Hepatocyte (in vitro differentiated cells): Measurements from ENCODE around the gene SHROOM3. TPM values are rescaled to one million over a fixed set of nuclear protein-coding genes. Genes with fewer than 3 reads are reported as not detected.

Experiments used
- DNase-seq: peaks from one replicate; pipeline ENCODE4 v3.0.0-alpha.2; 2016; ENCODE audit warnings: low spot score
- H2AFZ ChIP-seq: fragments of 200-600 bp; sonication (generic); 2 replicates; pipeline ENCODE4 v1.6.0; 2016; ENCODE audit warnings: antibody characterized with exemption, mild to moderate bottlenecking
- H3K27ac ChIP-seq: fragments of 200-600 bp; sonication (generic); 2 replicates; pipeline ENCODE4 v1.5.1; 2016; ENCODE audit warnings: mild to moderate bottlenecking
- H3K27me3 ChIP-seq: fragments of 200-600 bp; sonication (generic); 2 replicates; pipeline ENCODE4 v1.6.1; 2016
- H3K36me3 ChIP-seq: fragments of 200-600 bp; sonication (generic); replicated peaks from 2 replicates; pipeline ENCODE4 v1.5.1; 2016; ENCODE audit warnings: low read depth; ENCODE audit not compliant: insufficient read depth
- H3K4me1 ChIP-seq: fragments of 200-600 bp; sonication (generic); 2 replicates; pipeline ENCODE4 v1.5.1; 2016; ENCODE audit warnings: mild to moderate bottlenecking, moderate library complexity; ENCODE audit not compliant: insufficient read depth
- H3K4me2 ChIP-seq: fragments of 200-600 bp; sonication (generic); 2 replicates; pipeline ENCODE4 v1.6.0; 2016
- H3K4me3 ChIP-seq: fragments of 200-600 bp; sonication (generic); 2 replicates; pipeline ENCODE4 v1.5.1; 2016; ENCODE audit warnings: mild to moderate bottlenecking
- H3K79me2 ChIP-seq: fragments of 200-600 bp; sonication (generic); 2 replicates; pipeline ENCODE4 v1.6.0; 2017; ENCODE audit warnings: mild to moderate bottlenecking
- H3K9me2 ChIP-seq: fragments of 200-600 bp; sonication (generic); replicated peaks from 2 replicates; pipeline ENCODE4 v1.6.0; 2017; ENCODE audit warnings: mild to moderate bottlenecking; ENCODE audit not compliant: insufficient read depth
- H3K9me3 ChIP-seq: fragments of 200-600 bp; sonication (generic); 2 replicates; pipeline ENCODE4 v1.5.1; 2016; ENCODE audit warnings: low read depth, mild to moderate bottlenecking
- H4K20me1 ChIP-seq: fragments of 200-600 bp; sonication (generic); 2 replicates; pipeline ENCODE4 v1.6.0; 2016; ENCODE audit warnings: mild to moderate bottlenecking; ENCODE audit not compliant: insufficient read depth, poor library complexity, severe bottlenecking
- EZH2 ChIP-seq: fragments of 200-600 bp; sonication (generic); IDR thresholded peaks from 2 replicates; pipeline ENCODE4 v1.6.1; 2016; ENCODE audit warnings: antibody characterized with exemption, mild to moderate bottlenecking, borderline replicate concordance
- EZH2phosphoT487 ChIP-seq: fragments of 200-600 bp; sonication (generic); IDR thresholded peaks from one replicate; pipeline ENCODE4 v1.6.1; 2018; ENCODE audit warnings: antibody characterized with exemption, mild to moderate bottlenecking, low read depth, moderate library complexity; ENCODE audit not compliant: unreplicated experiment, severe bottlenecking
- WGBS: methylation state at CpG from one replicate; pipeline ENCODE4 v1.1.6; 2016; ENCODE audit warnings: low lambda C conversion rate; ENCODE audit errors: missing lambda C conversion rate; 5-methylcytosine and 5-hydroxymethylcytosine counted together
- polyA plus RNA-seq: library from polyadenylated mRNA; unstranded; fragments of >200 nt; fragmentation: Nextera tagmentation; extraction: Ambion mirVana; gene quantifications from 2 replicates; pipeline ENCODE4 v1.2.1, GENCODE V29; 2016
- total RNA-seq: library from RNA; depleted of rRNA; stranded (reverse); fragments of >200 nt; gene quantifications from 2 replicates; pipeline ENCODE4 v1.2.3, GENCODE V29; 2014
- TF ChIP-seq, protein P1 (sequence below): fragments of 200-600 bp; sonication (generic); IDR thresholded peaks from 2 replicates; pipeline ENCODE4 v1.5.1; 2016; ENCODE audit warnings: antibody characterized with exemption, mild to moderate bottlenecking; ENCODE audit not compliant: poor library complexity

SHROOM3 gene
- total and polyA plus RNA-seq, 2 experiments from 2014 or later, result 35.0 to 63.1 TPM

DNA sequence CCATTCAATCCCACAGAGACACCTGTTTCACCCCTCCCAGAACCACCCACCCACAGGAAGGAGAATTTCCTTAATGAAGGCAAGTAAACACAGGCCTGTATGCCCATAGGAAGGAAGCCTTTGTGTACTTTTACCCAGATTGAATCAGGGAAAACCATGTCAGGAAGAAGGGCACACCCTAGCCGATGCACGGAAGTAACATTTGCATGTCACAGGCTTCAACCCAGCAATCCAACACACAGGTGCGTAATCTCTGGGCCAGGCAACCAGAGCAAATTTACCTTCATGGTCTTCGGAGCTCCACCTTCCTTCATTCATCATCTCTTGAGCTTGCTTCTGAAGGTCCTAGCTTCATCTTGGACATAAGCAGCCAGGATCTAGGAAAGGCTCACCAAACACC is 206.3 kb downstream of the SHROOM3 start:
- TF ChIP-seq EZH2phosphoT487 (no peak), EZH2 (no peak)
- TF ChIP-seq, protein P1, sequence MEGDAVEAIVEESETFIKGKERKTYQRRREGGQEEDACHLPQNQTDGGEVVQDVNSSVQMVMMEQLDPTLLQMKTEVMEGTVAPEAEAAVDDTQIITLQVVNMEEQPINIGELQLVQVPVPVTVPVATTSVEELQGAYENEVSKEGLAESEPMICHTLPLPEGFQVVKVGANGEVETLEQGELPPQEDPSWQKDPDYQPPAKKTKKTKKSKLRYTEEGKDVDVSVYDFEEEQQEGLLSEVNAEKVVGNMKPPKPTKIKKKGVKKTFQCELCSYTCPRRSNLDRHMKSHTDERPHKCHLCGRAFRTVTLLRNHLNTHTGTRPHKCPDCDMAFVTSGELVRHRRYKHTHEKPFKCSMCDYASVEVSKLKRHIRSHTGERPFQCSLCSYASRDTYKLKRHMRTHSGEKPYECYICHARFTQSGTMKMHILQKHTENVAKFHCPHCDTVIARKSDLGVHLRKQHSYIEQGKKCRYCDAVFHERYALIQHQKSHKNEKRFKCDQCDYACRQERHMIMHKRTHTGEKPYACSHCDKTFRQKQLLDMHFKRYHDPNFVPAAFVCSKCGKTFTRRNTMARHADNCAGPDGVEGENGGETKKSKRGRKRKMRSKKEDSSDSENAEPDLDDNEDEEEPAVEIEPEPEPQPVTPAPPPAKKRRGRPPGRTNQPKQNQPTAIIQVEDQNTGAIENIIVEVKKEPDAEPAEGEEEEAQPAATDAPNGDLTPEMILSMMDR, result no peak
- WGBS, result 97% methylated on average over 4 of the region's 4 CpGs
- no peaks in the 10 kb centered on the region for H3K27me3 ChIP-seq
- no peak overlapping the region for H3K4me2 ChIP-seq
- H3K9me2 ChIP-seq, result no peaks in the 10 kb centered on the region
- no peak overlapping the region for H3K4me3 ChIP-seq
- no peak overlapping the region for H2AFZ ChIP-seq
- no peaks in the 10 kb centered on the region for H3K4me1 ChIP-seq
- H3K9me3 ChIP-seq, result no peaks in the 10 kb centered on the region
- DNase-seq, result no peak
- H3K36me3 ChIP-seq, result no peaks in the 10 kb centered on the region
- H4K20me1 ChIP-seq, result no peaks in the 10 kb centered on the region
- no peak overlapping the region for H3K27ac ChIP-seq
- H3K79me2 ChIP-seq, result peaks cover 12% of the 10 kb centered on the region

DNA sequence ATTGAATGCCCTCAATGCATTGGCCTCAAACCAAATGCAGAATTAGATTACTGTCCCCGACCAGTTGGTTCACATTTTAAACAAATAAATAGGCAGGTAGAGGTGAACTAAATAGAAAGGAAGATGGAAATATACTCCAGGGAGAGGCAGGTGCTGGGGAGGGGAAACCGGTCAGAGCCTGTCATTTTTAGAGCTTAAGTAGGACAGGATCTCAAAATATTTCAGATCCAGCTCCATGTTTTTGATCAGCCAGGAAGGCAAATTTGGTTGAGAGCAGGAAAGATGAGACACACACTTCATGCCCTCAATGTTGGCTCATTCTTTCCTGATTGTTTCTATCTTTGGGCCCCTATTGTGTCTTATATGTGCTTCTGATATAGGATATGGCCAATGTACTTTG is 206.7 kb downstream of the SHROOM3 start:
- Histone ChIP-seq H3K9me2 (no peaks in the 10 kb centered on the region), H3K4me3 (no peak overlapping the region), H3K36me3 (no peaks in the 10 kb centered on the region), H2AFZ (no peak overlapping the region), H3K27ac (no peak overlapping the region), H3K4me2 (no peak overlapping the region), H3K4me1 (no peaks in the 10 kb centered on the region), H3K79me2 (peaks cover 12% of the 10 kb centered on the region), H4K20me1 (no peaks in the 10 kb centered on the region), H3K9me3 (no peaks in the 10 kb centered on the region), H3K27me3 (no peaks in the 10 kb centered on the region)
- no peak for DNase-seq
- TF ChIP-seq, protein P1, result no peak
- TF ChIP-seq EZH2phosphoT487, result no peak
- no peak for TF ChIP-seq EZH2
- WGBS, result 88% methylated on average over 2 of the region's 2 CpGs

DNA sequence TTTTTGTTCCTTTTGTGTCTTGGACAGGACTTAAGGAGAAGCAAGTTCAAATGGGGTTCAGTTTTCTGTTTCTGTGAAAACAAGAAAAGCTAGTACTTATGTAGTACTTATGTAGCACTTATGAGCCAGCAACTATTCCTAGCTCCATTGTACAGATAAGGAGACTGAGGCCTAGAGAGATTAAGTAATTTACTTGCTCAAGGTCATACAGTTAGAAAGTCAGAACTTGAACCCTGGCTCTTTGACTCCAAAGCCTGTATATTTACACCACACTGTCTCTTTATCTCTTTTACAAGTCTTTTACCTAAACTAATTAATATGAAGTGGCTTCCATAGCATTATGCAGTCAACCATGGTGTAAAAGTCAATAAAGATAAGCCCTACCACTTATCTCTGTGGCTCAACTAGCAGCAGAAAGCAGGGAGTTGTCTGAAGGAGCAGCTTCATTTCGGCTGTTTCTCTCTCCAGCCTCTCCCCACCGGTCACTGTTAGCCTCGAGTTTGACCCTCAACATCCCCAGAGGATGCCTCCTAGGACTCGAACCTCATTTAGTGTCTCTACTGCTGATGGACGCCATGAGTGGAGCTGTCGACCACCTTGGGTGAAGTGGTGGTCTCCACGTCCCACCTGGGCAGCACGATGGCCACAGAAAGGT is 209.9 kb downstream of the SHROOM3 start:
- no peak overlapping the region for H3K27ac ChIP-seq
- WGBS, result 75% methylated on average over 8 of the region's 8 CpGs
- TF ChIP-seq, protein P1, result no peak
- TF ChIP-seq EZH2phosphoT487 (no peak), EZH2 (no peak)

DNA sequence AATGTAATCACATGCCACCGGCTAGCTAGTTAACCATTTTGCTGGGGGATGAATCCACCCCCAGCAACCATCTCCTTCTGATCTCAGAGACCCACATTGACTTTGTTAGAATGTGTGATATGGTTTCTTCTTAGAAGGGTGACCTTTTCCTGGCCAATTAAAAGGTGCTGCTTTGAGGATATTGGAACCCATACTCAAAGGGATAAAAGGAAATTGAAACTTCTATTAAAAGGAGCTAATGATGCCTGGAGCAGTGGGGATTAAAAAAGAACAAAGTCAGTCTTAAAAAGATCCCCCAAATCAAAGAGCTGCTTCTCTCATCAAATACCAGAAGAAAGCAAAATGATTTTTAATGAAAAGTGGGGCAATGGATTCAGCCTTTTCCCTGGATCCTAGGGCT is 214.1 kb downstream of the SHROOM3 start:
- Histone ChIP-seq H3K4me1 (no peaks in the 10 kb centered on the region), H3K9me2 (no peaks in the 10 kb centered on the region), H3K36me3 (no peaks in the 10 kb centered on the region), H3K79me2 (peaks cover 5% of the 10 kb centered on the region), H4K20me1 (no peaks in the 10 kb centered on the region), H2AFZ (no peak overlapping the region), H3K4me2 (no peak overlapping the region), H3K9me3 (no peaks in the 10 kb centered on the region), H3K27me3 (no peaks in the 10 kb centered on the region), H3K27ac (no peak overlapping the region), H3K4me3 (no peak overlapping the region)
- TF ChIP-seq EZH2phosphoT487, result no peak
- no peak for TF ChIP-seq EZH2
- TF ChIP-seq, protein P1, result no peak
- WGBS, result 60% methylated on average over 1 of the region's 1 CpG
- no peak for DNase-seq

More for the DNA sequence above, 209.9 kb downstream of the SHROOM3 start:
- H3K4me1 ChIP-seq, result no peaks in the 10 kb centered on the region
- no peaks in the 10 kb centered on the region for H3K36me3 ChIP-seq
- no peak overlapping the region for H2AFZ ChIP-seq
- H4K20me1 ChIP-seq, result no peaks in the 10 kb centered on the region
- H3K4me3 ChIP-seq, result no peak overlapping the region
- H3K4me2 ChIP-seq, result no peak overlapping the region
- no peak for DNase-seq
- no peaks in the 10 kb centered on the region for H3K9me3 ChIP-seq
- no peaks in the 10 kb centered on the region for H3K27me3 ChIP-seq
- no peaks in the 10 kb centered on the region for H3K9me2 ChIP-seq
- peaks cover 7% of the 10 kb centered on the region for H3K79me2 ChIP-seq
